NCI-H774 (cell line): Measurements from ENCODE around the gene UBAC2.
"Not testable (repeated sequence)": the region's sequence is repeated elsewhere in the genome, so short reads cannot be mapped to it uniquely, and the experiment has no call there.

ENCODE experiments used
- DNase-seq: peaks from one replicate; lab custom pipeline; 2025; lab: John Stamatoyannopoulos, UW

The UBAC2 gene

GRCh38 chr13:99396446-99396845, 195.8 kb downstream of the UBAC2 start:
- no peak for DNase-seq

- DNase-seq: no peak
Observed at GRCh38 chr13:99398071-99398470, 197.4 kb downstream of the UBAC2 start.

- no peak for DNase-seq
Observed at GRCh38 chr13:99398916-99399622, 198.4 kb downstream of the UBAC2 start.

- DNase-seq: no peak
Observed at GRCh38 chr13:99399623-99399974, 198.9 kb downstream of the UBAC2 start.

- no peak for DNase-seq
Observed at GRCh38 chr13:99403458-99403971, 202.9 kb downstream of the UBAC2 start.

GRCh38 chr13:99404005-99404755, 203.5 kb downstream of the UBAC2 start:
- no peak for DNase-seq

GRCh38 chr13:99405966-99406365, 205.3 kb downstream of the UBAC2 start:
- no peak for DNase-seq

- DNase-seq: no peak
Observed at GRCh38 chr13:99406799-99407201, 206.1 kb downstream of the UBAC2 start.

- DNase-seq: no peak
Observed at GRCh38 chr13:99407906-99408702, 207.4 kb downstream of the UBAC2 start.

- no peak for DNase-seq
Observed at GRCh38 chr13:99408703-99409000, 208.0 kb downstream of the UBAC2 start.

GRCh38 chr13:99409461-99410083, 208.9 kb downstream of the UBAC2 start:
- not testable (repeated sequence) for DNase-seq

- not testable (repeated sequence) for DNase-seq
Observed at GRCh38 chr13:99410646-99411475, 210.2 kb downstream of the UBAC2 start.

- DNase-seq: no peak
Observed at GRCh38 chr13:99412856-99413255, 212.2 kb downstream of the UBAC2 start.

- DNase-seq: no peak
Observed at GRCh38 chr13:99414048-99414995, 213.7 kb downstream of the UBAC2 start.

GRCh38 chr13:99415014-99415650, 214.5 kb downstream of the UBAC2 start:
- no peak for DNase-seq

GRCh38 chr13:99415851-99416331, 215.2 kb downstream of the UBAC2 start:
- DNase-seq: no peak

GRCh38 chr13:99416411-99417121, 215.9 kb downstream of the UBAC2 start:
- DNase-seq: no peak

- DNase-seq: no peak
Observed at GRCh38 chr13:99417201-99418102, 216.8 kb downstream of the UBAC2 start.
